Mesendoderm (in vitro differentiated cells): ENCODE data around the gene LRRC27.
A peak's percentile ranks its signal among the peaks of the same experiment; 100 is the strongest.

ENCODE experiments used
- DNase-seq: peaks from one replicate; pipeline ENCODE4 v3.0.0; 2013
- H2AK5ac ChIP-seq: 2 replicates; pipeline ENCODE4 v1.6.1; 2013; ENCODE audit warnings: low read length, inconsistent platforms
- H2BK120ac ChIP-seq: 2 replicates; pipeline ENCODE4 v1.6.1; 2013; ENCODE audit warnings: low read depth, mild to moderate bottlenecking, low read length, moderate library complexity, mixed read lengths
- H2BK15ac ChIP-seq: replicated peaks from 2 replicates; pipeline ENCODE4 v1.6.1; 2013; ENCODE audit warnings: low read depth, mild to moderate bottlenecking, moderate library complexity
- H2BK5ac ChIP-seq: 2 replicates; pipeline ENCODE4 v1.6.1; 2013; ENCODE audit warnings: low read length, inconsistent platforms
- H3K18ac ChIP-seq: 2 replicates; pipeline ENCODE4 v1.6.1; 2013; ENCODE audit warnings: mild to moderate bottlenecking, low read length, mixed read lengths
- H3K23ac ChIP-seq: one replicate; pipeline ENCODE4 v1.6.1; 2013; ENCODE audit warnings: low read length
- H3K27ac ChIP-seq: 2 replicates; pipeline ENCODE4 v1.5.1; 2013; ENCODE audit warnings: low read depth, mild to moderate bottlenecking, inconsistent platforms, low read length, moderate library complexity
- H3K27me3 ChIP-seq: 2 replicates; pipeline ENCODE4 v1.6.1; 2013; ENCODE audit warnings: low read length, control low read depth, mild to moderate bottlenecking, inconsistent platforms; ENCODE audit not compliant: insufficient read depth, poor library complexity
- H3K36me3 ChIP-seq: 2 replicates; pipeline ENCODE4 v1.6.1; 2013; ENCODE audit warnings: low read length, inconsistent platforms; ENCODE audit not compliant: control insufficient read depth, insufficient read depth
- H3K4ac ChIP-seq: one replicate; pipeline ENCODE4 v1.6.1; 2013; ENCODE audit warnings: low read depth, mild to moderate bottlenecking, low read length, moderate library complexity
- H3K4me1 ChIP-seq: 2 replicates; pipeline ENCODE4 v1.6.1; 2013; ENCODE audit warnings: low read depth, low read length, inconsistent platforms; ENCODE audit not compliant: control insufficient read depth
- H3K4me2 ChIP-seq: 2 replicates; pipeline ENCODE4 v1.6.1; 2013; ENCODE audit warnings: low read length
- H3K4me3 ChIP-seq: 2 replicates; pipeline ENCODE4 v1.5.1; 2013; ENCODE audit warnings: mild to moderate bottlenecking, low read length
- H3K56ac ChIP-seq: one replicate; pipeline ENCODE4 v1.6.1; 2013; ENCODE audit warnings: low read length
- H3K79me1 ChIP-seq: 2 replicates; pipeline ENCODE4 v1.6.1; 2013; ENCODE audit warnings: low read length, inconsistent platforms
- H3K79me2 ChIP-seq: 2 replicates; pipeline ENCODE4 v1.6.1; 2013; ENCODE audit warnings: mild to moderate bottlenecking, low read length; ENCODE audit not compliant: control insufficient read depth, insufficient read depth
- H3K9ac ChIP-seq: 2 replicates; pipeline ENCODE4 v1.6.1; 2013; ENCODE audit warnings: low read length, inconsistent platforms
- H4K5ac ChIP-seq: one replicate; pipeline ENCODE4 v1.6.1; 2013; ENCODE audit warnings: low read length
- H4K8ac ChIP-seq: one replicate; pipeline ENCODE4 v1.6.1; 2013; ENCODE audit warnings: low read depth, mild to moderate bottlenecking, control low read depth, low read length, moderate library complexity
- WGBS: extraction: QIAGEN DNeasy Blood & Tissue Kit; methylation state at CpG from one replicate; pipeline ENCODE4 v1.1.7; 2013; ENCODE audit warnings: low lambda C conversion rate, missing lambda C conversion rate; ENCODE audit not compliant: insufficient coverage; ENCODE audit errors: extremely low coverage; 5-methylcytosine and 5-hydroxymethylcytosine counted together

Gene LRRC27

DNA sequence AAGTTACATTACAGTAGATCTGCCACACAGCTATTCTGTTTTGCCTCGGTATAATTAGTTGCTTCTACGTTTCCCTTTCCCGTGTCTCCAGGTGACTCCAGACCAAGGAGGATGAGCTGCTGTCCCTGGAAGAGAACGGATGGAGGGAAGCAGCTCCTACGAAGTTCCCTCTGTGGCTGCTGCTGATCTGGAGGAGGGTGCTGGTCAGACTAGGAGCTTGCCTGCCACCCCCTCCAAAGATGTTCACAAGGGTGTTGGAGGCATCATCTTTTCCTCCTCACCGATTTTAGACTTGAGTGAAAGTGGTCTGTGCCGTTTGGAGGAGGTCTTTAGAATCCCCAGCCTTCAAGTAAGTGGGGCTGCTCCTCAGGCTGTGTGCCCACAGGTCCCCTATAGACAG, 1.4 kb downstream of the LRRC27 start:
- H3K23ac ChIP-seq = no peak overlapping the region
- H2AK5ac ChIP-seq = no peak overlapping the region
- peaks cover 8% of the 10 kb centered on the region for H3K79me1 ChIP-seq
- H2BK120ac ChIP-seq = no peak overlapping the region
- H2BK15ac ChIP-seq = no peak overlapping the region
- no peak overlapping the region for H3K9ac ChIP-seq
- H4K8ac ChIP-seq = no peak overlapping the region
- WGBS = no CpG with 5 or more reads among the region's 7 CpGs
- H3K4ac ChIP-seq = no peak overlapping the region
- DNase-seq = no peak
- no peaks in the 10 kb centered on the region for H3K36me3 ChIP-seq
- H3K4me1 ChIP-seq = peaks cover 5% of the 10 kb centered on the region
- H3K4me3 ChIP-seq = no peak overlapping the region
- no peak overlapping the region for H2BK5ac ChIP-seq
- no peak overlapping the region for H4K5ac ChIP-seq
- H3K56ac ChIP-seq = no peak overlapping the region
- H3K79me2 ChIP-seq = peaks cover 12% of the 10 kb centered on the region
- H3K27ac ChIP-seq = no peak overlapping the region
- H3K4me2 ChIP-seq = no peak overlapping the region
- H3K27me3 ChIP-seq = no peaks in the 10 kb centered on the region
- H3K18ac ChIP-seq = no peak overlapping the region

DNA sequence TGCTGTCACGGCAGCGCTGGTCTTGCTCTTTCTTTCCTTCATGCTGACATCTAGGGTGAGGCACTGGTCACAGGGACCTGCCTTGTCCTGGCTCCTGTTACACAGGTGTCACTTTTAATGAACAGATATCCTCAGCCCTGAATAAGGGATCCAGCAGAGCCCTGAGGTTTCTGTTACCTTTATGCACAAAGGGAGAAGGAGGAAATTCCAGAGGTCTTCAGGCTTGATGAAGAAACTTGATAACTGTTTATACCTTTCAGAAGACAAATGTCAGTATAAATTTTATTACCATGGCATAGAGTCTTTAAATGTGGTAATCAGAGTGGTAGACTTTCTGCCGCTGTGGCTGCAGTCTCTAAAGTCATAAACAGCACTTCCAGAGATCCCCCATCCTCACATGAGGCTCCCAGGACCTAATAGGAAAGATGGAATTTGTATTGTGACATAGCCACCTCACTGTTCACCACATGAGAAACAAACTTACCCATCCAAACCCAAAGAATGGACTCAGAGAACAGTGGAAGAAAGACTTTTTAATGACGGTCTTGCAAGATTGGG, 2.7 kb downstream of the LRRC27 start:
- Histone ChIP-seq H3K27ac (no peak overlapping the region), H3K27me3 (no peaks in the 10 kb centered on the region), H3K18ac (no peak overlapping the region), H2BK5ac (no peak overlapping the region), H3K4ac (no peak overlapping the region), H3K56ac (no peak overlapping the region), H3K79me1 (peaks cover 5% of the 10 kb centered on the region), H2BK120ac (no peak overlapping the region), H3K36me3 (no peaks in the 10 kb centered on the region), H3K4me2 (no peak overlapping the region), H3K4me3 (no peak overlapping the region), H2BK15ac (no peak overlapping the region), H3K23ac (no peak overlapping the region), H4K8ac (no peak overlapping the region), H3K9ac (no peak overlapping the region), H3K4me1 (peaks cover 3% of the 10 kb centered on the region), H3K79me2 (peaks cover 9% of the 10 kb centered on the region), H4K5ac (no peak overlapping the region), H2AK5ac (no peak overlapping the region)
- no CpG with 5 or more reads among the region's 4 CpGs for WGBS
- no peak for DNase-seq

- H2BK5ac ChIP-seq = no peak overlapping the region
- WGBS = no CpG with 5 or more reads among the region's 14 CpGs
Measured at GRCh38 chr10:132335189-132336063, 3.4 kb downstream of the LRRC27 start.

DNA sequence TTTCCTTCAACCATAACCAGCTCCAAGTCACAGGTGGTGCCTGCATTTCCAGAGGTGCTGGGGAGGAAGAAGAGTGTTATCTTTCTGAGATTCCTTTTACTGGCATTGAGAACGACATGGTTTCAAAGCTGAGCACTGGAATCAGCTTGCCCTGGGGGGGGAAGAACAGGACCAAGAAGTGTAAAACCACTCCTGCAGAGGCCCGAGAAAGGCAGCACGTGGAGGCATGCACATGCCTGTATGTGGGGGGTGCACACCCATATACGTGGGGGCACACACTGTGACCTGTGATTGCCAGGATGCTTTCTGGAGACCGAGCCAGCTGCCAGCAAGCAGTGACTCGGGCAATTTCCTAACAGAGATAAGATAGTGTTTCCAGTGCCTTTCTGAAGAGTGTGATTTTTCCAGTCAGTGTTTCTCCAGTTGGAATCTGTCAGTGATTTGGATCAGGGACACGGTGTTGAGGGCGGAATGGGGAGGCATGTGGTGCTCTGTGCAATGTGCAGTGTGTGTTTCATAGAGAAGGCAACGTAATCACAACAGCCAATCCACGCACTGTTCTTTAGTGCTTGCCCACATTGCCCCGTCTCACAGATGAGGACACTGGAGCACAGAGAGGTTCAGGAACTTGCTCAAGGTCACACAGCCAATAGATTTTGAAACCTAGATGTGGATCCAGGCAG, 4.2 kb downstream of the LRRC27 start:
- Histone ChIP-seq H3K4ac (no peak overlapping the region), H4K8ac (no peak overlapping the region), H3K4me2 (no peak overlapping the region), H3K9ac (no peak overlapping the region), H3K36me3 (no peaks in the 10 kb centered on the region), H2BK5ac (no peak overlapping the region), H3K23ac (no peak overlapping the region), H3K4me3 (no peak overlapping the region), H3K27ac (no peak overlapping the region), H3K18ac (no peak overlapping the region), H3K79me1 (peaks cover 1% of the 10 kb centered on the region), H2BK15ac (no peak overlapping the region), H2BK120ac (no peak overlapping the region), H3K56ac (no peak overlapping the region), H3K79me2 (peaks cover 2% of the 10 kb centered on the region), H4K5ac (no peak overlapping the region), H3K4me1 (no peaks in the 10 kb centered on the region), H2AK5ac (no peak overlapping the region), H3K27me3 (no peaks in the 10 kb centered on the region)
- WGBS = no CpG with 5 or more reads among the region's 11 CpGs
- DNase-seq = no peak

More at GRCh38 chr10:132335189-132336063, 3.4 kb downstream of the LRRC27 start:
- Histone ChIP-seq H3K79me2 (peaks cover 3% of the 10 kb centered on the region), H3K4me1 (no peaks in the 10 kb centered on the region), H3K4me3 (no peak overlapping the region), H3K56ac (no peak overlapping the region), H3K27me3 (no peaks in the 10 kb centered on the region), H3K4me2 (no peak overlapping the region), H2BK120ac (no peak overlapping the region), H2AK5ac (no peak overlapping the region), H3K23ac (no peak overlapping the region), H3K9ac (no peak overlapping the region), H3K4ac (no peak overlapping the region), H4K8ac (no peak overlapping the region), H3K18ac (no peak overlapping the region), H3K27ac (no peak overlapping the region), H4K5ac (no peak overlapping the region), H3K79me1 (peaks cover 2% of the 10 kb centered on the region), H2BK15ac (no peak overlapping the region), H3K36me3 (no peaks in the 10 kb centered on the region)
- peak; percentile 15 for DNase-seq

DNA sequence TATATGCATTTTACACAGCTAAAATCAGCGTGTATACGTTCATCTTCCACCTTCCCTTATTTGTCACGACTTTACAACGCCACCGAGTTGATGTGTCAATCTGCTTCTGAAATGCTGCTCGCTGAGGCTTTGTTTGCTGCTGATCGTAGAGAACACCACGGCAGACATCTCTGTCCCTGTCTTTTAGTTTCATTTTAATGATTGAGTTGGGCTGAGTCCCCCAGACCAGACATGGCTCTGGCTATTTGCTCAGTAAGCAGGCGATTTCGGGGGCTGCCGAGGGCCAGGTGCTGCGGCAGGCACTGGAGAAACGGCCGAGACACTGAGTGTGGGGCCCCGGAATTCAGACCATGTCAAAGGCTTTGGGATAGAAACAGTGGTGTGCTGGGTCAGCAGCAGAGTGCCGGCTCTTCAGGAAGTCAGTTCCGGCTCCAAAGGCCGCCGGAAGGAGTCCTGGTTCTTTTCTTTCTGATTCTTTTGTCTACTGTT, 5.0 kb downstream of the LRRC27 start:
- Histone ChIP-seq H3K9ac (no peak overlapping the region), H3K79me2 (no peaks in the 10 kb centered on the region), H3K36me3 (no peaks in the 10 kb centered on the region), H3K18ac (no peak overlapping the region), H3K4me2 (no peak overlapping the region), H3K4me1 (no peaks in the 10 kb centered on the region), H4K5ac (no peak overlapping the region), H3K27me3 (no peaks in the 10 kb centered on the region), H2BK5ac (no peak overlapping the region), H2BK120ac (no peak overlapping the region), H3K23ac (no peak overlapping the region), H3K56ac (no peak overlapping the region), H4K8ac (no peak overlapping the region), H3K27ac (no peak overlapping the region), H3K4ac (no peak overlapping the region), H3K79me1 (no peaks in the 10 kb centered on the region), H2BK15ac (no peak overlapping the region), H3K4me3 (no peak overlapping the region), H2AK5ac (no peak overlapping the region)
- WGBS = no CpG with 5 or more reads among the region's 19 CpGs
- no peak for DNase-seq
